HG03095 (cell line): Measurements from ENCODE around the gene PHF21B.
"Not testable (repeated sequence)": the region's sequence is repeated elsewhere in the genome, so short reads cannot be mapped to it uniquely, and the experiment has no call there.

Source experiments
- ATAC-seq: cut with Tn5 transposase; IDR thresholded peaks from one replicate; pipeline ENCODE4 v1.9.1; 2021; ENCODE audit warnings: moderate library complexity; ENCODE audit not compliant: unreplicated experiment

PHF21B gene

DNA sequence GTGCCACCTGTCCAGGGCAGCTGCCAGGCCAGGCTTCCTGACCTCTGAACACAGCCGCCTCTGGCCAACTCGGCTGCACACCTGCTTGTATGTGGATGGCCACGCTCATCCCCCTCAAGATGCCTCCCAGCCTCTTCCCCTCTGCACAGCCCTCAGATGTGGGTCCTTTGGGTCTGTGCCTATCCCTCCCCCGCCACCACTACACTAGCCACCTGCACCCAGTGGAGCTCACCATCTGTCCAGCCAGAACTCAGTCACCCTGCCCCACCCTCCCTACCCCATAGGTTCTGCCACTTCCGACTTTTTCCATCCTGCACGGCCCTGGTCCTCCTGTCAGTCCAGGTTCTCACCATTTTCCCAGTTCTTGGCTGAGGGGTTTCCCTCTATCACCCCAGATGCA is 44.6 kb downstream of the PHF21B start:
- no peak for ATAC-seq

DNA sequence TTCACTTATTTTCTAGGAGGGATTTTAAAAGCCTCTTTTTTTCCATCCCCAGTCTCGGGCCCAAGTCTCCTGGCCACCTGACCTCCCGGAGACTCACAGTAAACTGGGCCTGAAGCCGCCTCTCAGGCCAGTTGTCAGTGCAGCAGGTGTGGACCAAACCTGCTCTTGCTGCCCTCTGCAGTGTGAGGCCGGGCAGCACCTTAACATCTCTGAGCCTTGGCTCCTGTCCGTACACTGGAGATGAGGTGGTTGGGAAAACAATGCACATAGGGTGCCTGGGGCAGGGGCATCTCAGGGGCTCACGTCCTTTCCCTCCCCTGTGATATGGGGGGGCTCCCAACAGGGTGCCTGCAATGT is 45.1 kb downstream of the PHF21B start:
- no peak for ATAC-seq

- ATAC-seq: no peak
Measured at GRCh38 chr22:44963832-44964721, 45.7 kb downstream of the PHF21B start.

DNA sequence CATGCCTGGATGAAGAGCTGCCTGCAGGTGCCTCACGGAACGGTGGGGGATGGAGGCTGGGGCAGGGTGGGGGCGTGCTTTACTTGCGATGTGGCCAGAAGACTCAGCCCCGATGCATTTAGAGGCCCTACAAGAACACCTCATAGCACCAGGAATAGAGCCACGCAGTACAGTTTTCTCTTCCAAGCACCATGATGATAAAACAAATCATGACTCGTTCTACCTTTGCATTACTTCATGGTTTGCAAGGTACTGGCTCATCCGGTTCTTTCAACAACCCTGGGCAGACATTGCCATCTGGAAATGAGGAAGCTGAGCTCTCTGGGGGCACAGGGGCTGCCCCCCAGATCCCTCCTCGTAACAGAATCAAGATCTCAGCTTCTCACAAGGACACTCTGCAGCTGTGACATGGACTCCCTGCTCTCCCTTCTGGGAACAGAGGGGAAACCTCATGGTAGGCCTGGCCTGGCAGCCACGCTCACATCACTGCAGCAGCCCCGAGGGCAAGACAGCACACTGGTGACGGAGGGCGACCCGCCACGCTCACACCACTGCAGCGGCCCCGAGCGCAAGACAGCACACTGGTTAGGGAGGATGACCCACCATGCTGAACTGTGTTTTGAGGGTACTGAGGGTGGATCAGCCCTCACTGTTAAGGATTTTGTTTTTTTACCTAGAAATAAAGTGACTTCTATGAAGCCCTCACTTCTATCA is 46.9 kb downstream of the PHF21B start:
- no peak for ATAC-seq

GRCh38 chr22:44961682-44962081 is 48.1 kb downstream of the PHF21B start:
- not testable (repeated sequence) for ATAC-seq

GRCh38 chr22:44956840-44957767 is 52.7 kb downstream of the PHF21B start:
- no peak for ATAC-seq

GRCh38 chr22:44955102-44955501 is 54.7 kb downstream of the PHF21B start:
- ATAC-seq: no peak

DNA sequence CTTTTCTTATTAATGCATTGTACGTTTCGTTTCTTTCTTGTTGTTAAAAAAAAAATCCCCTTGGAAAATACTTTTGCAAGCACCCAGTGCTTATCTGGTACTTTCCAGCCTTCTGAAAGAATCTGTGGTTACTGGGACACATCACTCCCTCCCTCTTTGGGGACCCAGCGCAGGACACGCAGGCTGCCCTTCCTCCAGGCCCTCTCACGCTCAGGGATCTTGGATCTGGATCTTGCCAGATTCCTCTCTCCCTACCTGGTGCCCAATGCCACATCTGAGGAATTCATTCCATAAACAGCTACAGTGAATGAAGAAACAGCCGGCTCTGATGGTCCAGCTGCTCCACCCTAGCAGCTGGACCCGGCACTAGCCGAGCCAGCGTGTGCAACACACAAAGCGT is 55.7 kb downstream of the PHF21B start:
- no peak for ATAC-seq

GRCh38 chr22:44952863-44953746 is 56.7 kb downstream of the PHF21B start:
- no peak for ATAC-seq

DNA sequence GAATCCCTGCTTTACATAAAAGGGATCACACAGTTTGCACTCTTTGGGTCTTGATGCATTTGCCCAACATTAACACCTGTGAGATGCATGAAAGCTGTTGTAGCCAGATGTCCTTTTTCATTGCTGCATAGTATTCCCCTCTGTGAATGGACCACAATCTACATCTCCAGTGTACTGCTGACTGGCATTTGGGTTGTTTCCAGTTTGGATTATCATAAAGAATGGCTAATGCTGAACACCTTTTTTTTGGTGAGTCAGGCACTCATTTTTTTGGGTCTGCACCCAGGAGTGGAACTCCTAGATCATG is 58.3 kb downstream of the PHF21B start:
- no peak for ATAC-seq

- no peak for ATAC-seq
Measured at GRCh38 chr22:44950806-44951509, 58.8 kb downstream of the PHF21B start.

- no peak for ATAC-seq
Measured at GRCh38 chr22:44947846-44948245, 62.0 kb downstream of the PHF21B start.

GRCh38 chr22:44947049-44947448 is 62.8 kb downstream of the PHF21B start:
- ATAC-seq: no peak

DNA sequence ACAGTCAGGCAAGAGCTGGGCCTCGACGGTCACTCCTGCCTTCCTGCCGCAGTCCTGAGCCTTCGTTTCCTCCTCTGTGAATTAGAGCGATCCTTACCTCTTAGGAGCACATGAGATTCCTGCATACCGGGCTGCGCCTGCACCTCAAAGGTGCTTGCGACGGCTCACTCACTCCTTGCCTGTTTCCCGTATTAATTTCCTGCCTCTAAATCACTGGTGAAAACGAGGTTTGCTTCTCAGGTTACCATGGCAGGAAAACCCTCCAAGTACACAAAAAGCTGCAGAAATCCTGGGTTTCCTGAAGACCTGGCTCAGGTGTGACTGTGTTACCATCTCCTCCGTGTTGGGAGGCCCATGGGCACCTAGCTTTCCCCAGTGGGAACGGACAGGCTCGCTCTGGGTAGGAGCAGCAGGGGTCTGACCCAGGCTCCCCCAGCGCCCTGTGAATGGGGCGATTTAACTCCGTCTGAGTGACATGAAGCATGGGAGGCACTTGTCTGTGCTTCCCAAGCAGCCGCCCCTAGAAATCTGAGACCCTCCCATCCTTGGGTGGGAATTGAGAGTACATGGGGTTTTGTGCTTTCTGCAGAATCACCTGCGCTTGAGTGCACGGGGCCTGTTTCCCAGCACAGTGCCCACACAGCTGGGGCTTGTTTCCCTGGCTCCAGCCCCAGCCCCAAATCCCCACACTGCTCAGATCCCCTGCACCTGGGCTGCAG is 64.8 kb downstream of the PHF21B start:
- no peak for ATAC-seq

DNA sequence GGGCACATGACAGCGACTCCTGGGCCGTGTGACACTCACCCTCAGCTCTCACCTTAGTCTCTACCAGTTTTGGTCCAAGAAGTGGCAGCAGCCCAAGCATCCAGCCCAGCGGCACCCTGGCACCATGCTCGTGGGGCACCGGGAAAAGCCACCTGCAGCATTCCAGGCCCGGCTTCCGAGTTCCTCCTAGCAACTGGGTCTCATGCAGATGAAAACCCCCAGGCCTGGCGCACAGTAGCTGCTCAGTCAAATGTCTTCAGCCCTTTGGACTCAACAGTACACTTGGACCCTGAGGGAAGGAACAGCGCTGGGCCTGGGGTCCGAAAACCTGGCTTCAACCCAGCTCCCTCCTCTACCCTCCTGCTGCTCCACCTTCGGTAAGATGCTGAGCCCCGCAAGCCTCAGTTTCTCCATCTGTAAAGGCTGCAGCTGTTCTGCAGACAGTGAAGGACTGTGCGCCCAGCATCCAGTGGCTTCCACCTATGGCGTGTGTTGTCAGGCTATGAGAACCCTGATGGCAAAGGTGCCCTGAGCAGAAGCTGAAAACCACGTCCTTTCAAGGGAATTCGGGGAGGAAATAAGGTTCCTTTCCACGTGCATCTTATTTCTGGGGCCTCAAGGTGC is 66.0 kb downstream of the PHF21B start:
- no peak for ATAC-seq

DNA sequence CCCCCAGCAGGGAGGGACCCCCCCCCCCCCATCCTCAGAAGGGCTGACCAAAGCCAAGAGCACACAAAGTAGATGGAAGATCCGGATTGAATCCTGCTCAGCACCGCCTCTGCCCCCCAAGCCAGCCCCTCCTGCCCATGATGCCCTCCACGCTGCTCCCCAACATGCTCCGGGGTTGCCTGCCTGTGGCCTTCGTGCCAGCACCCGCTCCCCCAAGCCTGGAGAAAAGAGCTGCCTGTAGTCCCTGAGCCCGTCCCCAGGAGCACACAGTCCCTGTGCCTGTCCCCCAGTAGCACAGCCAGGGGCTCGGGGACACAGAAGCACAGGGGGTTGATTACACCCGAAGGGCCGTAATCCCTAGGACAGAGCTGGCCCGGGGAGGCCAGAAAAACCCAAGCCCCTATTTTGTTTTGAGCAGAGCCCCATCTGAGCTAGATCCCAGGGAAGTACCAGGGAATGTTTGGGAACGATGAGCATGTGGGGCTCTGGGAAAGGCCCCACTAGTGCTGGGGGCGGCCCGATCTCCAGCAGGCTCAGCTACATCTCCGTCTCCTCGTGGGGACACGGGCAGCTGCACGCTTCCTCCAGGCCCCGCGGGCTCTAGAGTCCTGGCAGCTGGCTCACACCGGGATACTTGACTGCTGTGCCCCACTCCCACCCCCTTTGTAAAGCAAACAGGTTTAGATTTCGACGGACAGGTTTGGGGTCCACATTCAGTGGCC is 66.7 kb downstream of the PHF21B start:
- ATAC-seq: no peak

DNA sequence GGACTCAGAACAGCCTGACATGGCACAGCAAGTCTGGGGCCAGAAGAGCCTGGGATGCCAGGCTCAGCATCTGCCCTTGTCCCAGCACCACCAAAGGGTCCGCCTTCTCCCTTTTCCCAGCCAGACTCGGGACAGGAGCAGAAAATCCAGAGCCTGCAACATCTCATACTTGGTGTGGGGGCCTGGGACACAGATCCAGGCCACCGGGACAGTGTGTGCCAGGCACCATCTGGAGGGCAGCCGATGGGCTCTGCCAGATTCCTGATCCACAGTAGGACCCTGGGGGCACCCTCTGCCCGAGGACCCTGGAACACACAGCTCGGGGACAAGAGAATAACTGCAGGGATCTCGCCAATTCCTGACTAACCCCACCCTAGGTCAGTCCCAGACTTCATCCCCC is 67.7 kb downstream of the PHF21B start:
- no peak for ATAC-seq

- no peak for ATAC-seq
Measured at GRCh38 chr22:44941207-44941606, 68.6 kb downstream of the PHF21B start.
